Right renal cortex interstitium (tissue), 3 donors: ENCODE measurements around the gene HIVEP3. TPM values are rescaled to one million over a fixed set of nuclear protein-coding genes. Genes with fewer than 3 reads are reported as not detected.
"Not testable (repeated sequence)": the region's sequence is repeated elsewhere in the genome, so short reads cannot be mapped to it uniquely, and the experiment has no call there.

Experiments
- DNase-seq, 3 donors: peaks; one replicate each; pipeline ENCODE4 v3.0.0-alpha.2; 2013; ENCODE audit warnings: low read depth in 3 of 3, low spot score in 2 of 3
- polyA plus RNA-seq, 3 donors: library from polyadenylated mRNA; unstranded; fragments of 120-200 nt; gene quantifications; one replicate each; pipeline ENCODE4 v1.2.1, GENCODE V29; 2013; ENCODE audit not compliant: insufficient read length in 3 of 3

The HIVEP3 gene
- polyA plus RNA-seq, 3 donors = 3.6 to 4.9 (median 4.0) TPM

DNA sequence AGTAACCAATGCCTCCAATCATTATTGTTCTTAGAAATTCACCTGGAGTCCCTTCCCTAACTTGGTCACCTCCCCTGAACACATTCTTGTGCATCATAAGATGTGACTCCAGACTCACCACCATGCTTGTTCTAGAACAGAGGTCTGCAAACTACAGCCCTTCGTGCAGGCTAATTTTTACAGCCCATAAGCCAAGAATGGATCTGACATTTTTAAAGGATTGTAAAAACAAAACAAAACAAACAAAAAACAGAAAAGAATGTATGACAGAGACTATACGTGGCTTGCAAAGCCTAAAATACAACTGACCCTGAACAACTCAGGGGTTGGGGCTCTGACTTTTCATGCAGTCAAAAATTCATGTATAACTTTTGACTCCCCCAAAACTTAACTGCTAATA lies 6.2 kb upstream of the HIVEP3 start:
- DNase-seq = no peak

- DNase-seq = not testable (repeated sequence)
Observed at GRCh38 chr1:41921271-41921670, 2.5 kb upstream of the HIVEP3 start.

GRCh38 chr1:41920658-41921057 lies 1.9 kb upstream of the HIVEP3 start:
- DNase-seq = no peak

DNA sequence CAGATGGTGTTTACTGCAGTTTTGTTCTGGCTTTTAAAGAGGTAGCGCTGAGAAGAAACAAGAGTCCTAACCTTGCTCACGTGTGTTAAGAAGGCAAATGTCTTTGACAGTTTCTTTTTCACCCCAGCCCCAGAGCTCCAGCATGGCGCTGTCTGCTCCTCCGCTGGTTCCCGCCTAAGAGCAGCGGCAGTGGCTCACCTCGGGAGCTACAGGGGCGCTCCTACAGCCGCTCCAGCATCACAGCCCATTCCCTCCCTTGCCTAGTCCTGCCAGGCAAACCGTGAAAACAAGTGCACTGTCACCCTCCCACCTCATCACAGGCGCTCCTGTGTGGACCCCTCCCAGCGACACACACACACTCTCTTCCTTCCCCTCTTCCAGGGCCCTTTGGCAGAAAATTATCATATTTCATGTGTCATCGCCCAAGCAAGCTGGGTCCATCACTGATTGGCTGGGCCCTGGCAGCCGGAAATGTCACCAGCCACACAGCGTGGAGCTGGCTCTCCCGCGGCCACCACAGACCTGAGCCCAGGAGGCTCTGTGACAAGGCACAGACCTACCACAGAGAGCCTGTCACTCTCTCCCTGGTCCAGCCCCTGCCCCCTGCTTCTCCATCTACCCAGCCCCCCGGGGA lies 1.2 kb upstream of the HIVEP3 start:
- no peak for DNase-seq

DNA sequence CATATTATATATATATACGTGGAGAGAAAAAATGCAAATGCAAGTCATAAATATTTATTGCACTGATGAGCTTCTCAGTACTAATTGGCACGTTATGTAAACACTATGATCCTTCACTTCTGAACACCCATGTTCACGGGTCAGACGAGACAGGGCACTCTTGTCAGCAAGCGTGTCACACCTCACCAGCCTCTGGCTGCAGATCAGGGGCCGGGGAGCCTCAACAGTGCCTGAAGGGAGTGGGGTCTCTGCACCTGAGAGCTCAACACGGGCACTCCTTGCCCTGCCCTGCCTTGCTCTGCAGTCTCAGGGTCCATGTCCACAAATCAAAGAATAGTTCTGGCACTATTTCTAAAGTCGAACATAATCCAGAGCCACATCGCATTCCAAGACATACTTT lies 409 bp upstream of the HIVEP3 start:
- DNase-seq = no peak

- no peak for DNase-seq
Observed at GRCh38 chr1:41917835-41918449, 780 bp downstream of the HIVEP3 start.

GRCh38 chr1:41917076-41917475 lies 1.6 kb downstream of the HIVEP3 start:
- no peak for DNase-seq

- no peak for DNase-seq
Observed at GRCh38 chr1:41915786-41916571, 2.7 kb downstream of the HIVEP3 start.

DNA sequence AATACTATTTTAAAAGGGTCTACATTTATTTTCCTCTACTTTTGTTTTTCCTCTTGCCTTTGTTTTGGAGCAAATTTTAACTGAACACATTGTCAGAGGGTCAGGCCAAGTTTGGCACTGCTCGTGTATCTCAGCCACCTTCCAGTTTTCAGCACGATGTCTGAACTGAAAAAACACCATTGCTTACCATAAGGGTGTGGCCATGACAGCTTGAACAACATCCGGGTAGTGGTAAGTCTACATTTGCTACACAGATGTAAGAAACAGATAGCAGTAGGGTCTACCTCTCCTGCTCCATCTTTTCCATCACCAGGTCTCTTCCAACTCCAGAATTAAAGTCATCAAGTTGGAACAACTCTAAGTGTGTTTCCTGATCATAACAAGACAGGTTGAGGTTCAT lies 4.2 kb downstream of the HIVEP3 start:
- no peak for DNase-seq

DNA sequence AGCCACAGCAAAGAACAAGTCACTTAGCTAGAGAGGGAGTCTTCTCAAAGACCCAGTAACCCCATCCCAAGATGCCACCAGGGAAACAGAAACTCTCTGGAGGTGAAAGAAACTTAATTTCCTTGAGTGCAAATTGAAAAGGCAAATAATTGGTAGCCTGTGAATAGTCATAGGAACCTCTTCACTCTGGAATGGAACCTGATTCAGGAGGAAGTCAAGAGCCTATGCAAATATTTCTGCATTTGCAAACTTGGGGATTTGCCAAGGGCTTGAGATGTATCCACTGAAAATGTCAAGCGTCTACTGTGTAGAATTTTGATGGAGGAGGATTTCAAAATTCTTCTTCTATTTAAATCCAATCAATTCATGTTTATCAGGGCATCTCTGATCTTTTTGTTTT lies 5.7 kb downstream of the HIVEP3 start:
- DNase-seq = no peak

- DNase-seq = no peak
Observed at GRCh38 chr1:41908288-41908895, 10.3 kb downstream of the HIVEP3 start.

DNA sequence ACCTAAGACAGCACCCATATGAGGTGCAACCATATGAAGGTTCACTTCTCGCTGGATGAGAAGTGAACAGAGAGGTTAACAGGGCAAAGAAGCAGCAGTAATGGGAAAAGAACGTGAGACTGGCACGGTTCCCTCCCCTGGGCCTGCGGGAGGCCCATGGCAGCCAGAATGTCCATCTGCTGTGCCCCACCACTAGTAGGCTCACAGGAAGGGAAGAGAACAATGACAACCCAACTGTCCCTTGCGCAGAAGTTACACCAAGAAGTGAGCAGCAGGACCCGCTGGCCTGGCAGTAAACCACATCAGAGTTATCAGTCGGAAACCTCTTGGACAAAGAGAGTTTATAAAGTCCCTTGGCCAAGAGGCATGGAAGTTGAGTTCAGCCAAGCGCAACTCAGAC lies 11.3 kb downstream of the HIVEP3 start:
- DNase-seq = no peak

GRCh38 chr1:41906943-41907342 lies 11.8 kb downstream of the HIVEP3 start:
- no peak for DNase-seq

- DNase-seq = no peak
Observed at GRCh38 chr1:41905093-41905675, 13.5 kb downstream of the HIVEP3 start.

- no peak for DNase-seq
Observed at GRCh38 chr1:41902664-41903063, 16.1 kb downstream of the HIVEP3 start.

- DNase-seq = no peak
Observed at GRCh38 chr1:41902159-41902577, 16.6 kb downstream of the HIVEP3 start.

DNA sequence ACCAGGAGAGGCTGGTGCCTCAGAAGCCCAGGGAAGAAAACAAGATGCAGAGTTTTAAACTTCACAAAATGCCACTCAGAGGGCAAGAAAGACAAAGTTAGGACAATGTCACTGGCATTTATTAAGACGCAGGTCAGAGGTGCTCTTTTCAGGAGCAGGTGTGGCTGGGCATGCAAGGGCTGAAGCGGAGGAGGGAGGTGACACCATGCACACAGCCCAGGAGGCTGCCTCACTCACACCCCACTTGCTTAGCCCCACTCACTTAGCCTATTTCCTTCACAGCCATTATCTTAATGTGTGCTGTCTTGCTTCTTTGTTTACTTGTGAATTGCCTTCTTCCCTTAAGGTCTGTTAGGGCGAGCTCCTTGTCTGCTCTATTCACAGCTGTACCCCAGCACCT lies 17.2 kb downstream of the HIVEP3 start:
- DNase-seq = no peak

DNA sequence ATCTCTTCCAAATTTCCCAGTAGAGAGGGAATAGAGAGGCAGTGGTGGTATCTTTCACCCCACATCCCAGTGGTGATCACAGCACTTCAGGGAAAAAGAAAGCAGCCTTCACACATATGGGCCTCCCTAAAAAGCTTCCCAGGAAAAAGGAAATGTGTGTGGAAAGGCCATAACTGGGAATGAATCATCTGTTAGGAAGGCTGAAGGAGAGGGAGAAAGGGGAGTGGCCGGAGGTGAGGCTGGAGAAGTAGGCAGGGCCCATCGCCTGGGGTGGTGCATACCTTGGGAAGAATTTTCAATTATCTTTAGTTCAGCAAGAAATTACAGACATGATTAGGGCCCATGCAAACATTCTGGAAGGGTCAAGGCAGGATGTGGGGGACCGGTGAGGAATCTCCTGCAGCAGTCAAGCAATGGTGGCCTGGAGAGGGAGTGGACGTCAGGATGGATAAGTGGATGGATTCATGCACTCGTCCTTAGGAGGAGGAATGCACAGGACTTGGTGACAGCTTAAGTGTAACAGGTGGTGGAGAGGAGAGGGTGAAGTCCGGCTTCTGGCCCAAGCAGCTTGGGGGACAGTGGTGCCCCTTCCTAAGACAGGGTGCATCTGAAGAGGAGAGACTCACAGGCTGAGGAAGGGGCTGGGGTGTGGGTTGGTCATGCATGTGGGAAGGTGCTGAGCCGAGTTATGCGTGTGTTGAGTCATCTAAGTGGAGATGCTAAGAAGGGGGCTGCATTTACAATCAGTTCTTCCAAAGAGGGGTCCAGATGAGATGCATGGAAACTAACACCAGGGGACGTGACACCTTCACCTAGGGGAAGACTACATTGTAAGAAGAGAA lies 17.9 kb downstream of the HIVEP3 start:
- no peak for DNase-seq

DNA sequence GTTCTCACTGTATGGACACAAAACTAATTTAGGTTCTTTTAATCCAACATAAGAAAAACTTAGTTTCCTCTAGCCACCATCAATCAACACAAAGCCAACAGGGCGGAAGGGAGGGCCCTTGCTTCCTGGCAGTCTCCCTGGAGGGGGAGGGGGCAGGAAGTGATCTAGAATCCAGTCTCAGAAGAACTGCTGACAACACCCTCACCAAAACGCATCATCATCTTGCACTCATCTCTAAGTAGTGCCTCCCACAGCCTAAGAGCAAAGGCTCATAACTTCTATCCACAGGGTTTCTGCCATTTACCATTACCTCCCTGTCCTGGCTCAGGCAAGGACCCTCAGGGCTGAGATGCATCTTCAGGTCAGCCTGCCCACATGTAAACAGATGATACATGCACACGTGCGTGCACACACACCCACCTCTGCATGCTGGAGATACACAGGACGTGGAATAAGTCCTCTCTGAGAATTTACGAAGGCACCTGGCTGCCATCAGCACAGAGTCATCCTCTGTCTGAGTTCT lies 20.5 kb downstream of the HIVEP3 start:
- DNase-seq = no peak

- DNase-seq = no peak
Observed at GRCh38 chr1:41895552-41895951, 23.2 kb downstream of the HIVEP3 start.
